Esophagus muscularis mucosa (tissue), 4 donors: Measurements from ENCODE around the gene ACTL8. TPM values are rescaled to one million over a fixed set of nuclear protein-coding genes. Genes with fewer than 3 reads are reported as not detected.

Experiments
- DNase-seq: peaks from one replicate; pipeline ENCODE4 v3.0.0-alpha.2; 2017; ENCODE audit errors: extremely low spot score
- H3K27ac ChIP-seq, 4 donors: fragments of 200-600 bp; sonication (generic); replicated peaks in 1 of 4; 1 replicate in 3 of 4; 2 replicates in 1 of 4; pipeline ENCODE4 v1.5.1; 2016 to 2019; ENCODE audit warnings: mild to moderate bottlenecking in 1 of 4
- H3K27me3 ChIP-seq, 4 donors: fragments of 200-600 bp; sonication (generic); one replicate each; pipeline versions ENCODE4 v1.5.1 to v1.6.0; 2016 to 2019
- H3K36me3 ChIP-seq, 4 donors: fragments of 200-600 bp; sonication (generic); one replicate each; pipeline ENCODE4 v1.5.1; 2016 to 2019
- H3K4me1 ChIP-seq, 4 donors: fragments of 200-600 bp; sonication (generic); one replicate each; pipeline ENCODE4 v1.5.1; 2016 to 2019
- H3K4me3 ChIP-seq, 4 donors: fragments of 200-600 bp; sonication (generic); 1 replicate in 2 of 4; 2 replicates in 2 of 4; pipeline ENCODE4 v1.5.1; 2016 to 2019; ENCODE audit warnings: mild to moderate bottlenecking in 4 of 4, moderate library complexity in 1 of 4
- H3K9me3 ChIP-seq, 4 donors: fragments of 200-600 bp; sonication (generic); 1 replicate in 3 of 4; 2 replicates in 1 of 4; pipeline ENCODE4 v1.5.1; 2016 to 2019
- EP300 ChIP-seq: sonication (generic); formaldehyde crosslinking; IDR thresholded peaks from one replicate; pipeline ENCODE4 v1.6.1; 2017; ENCODE audit warnings: antibody characterized with exemption
- POLR2A ChIP-seq: fragments of 450-650 bp; IDR thresholded peaks from one replicate; pipeline ENCODE4 v1.6.1; 2017; ENCODE audit warnings: antibody characterized with exemption, moderate library complexity, mild to moderate bottlenecking, low read depth
- POLR2AphosphoS5 ChIP-seq, 2 donors: sonication (generic); formaldehyde crosslinking; IDR thresholded peaks; one replicate each; pipeline ENCODE4 v1.6.1; 2017; ENCODE audit warnings: antibody characterized with exemption in 2 of 2
- WGBS: methylation state at CpG from one replicate; pipeline ENCODE4 v1.1.5; 2018; 5-methylcytosine and 5-hydroxymethylcytosine counted together
- intact Hi-C: fragments of 100-400 bp; cut with DNase I; formaldehyde crosslinking; loops from one replicate; pipeline ENCODE4 v1.15.1; 2023
- total RNA-seq, 4 donors: library from RNA; depleted of rRNA; stranded (reverse); fragments of >200 nt; gene quantifications; one replicate each; pipeline versions ENCODE4 v1.1.0 to v1.2.1, GENCODE V29; 2016
- TF ChIP-seq, protein P1 (sequence below), 3 experiments: fragments of 200-600 bp in 2 of 3; fragments of 450-650 bp in 1 of 3; sonication (generic) in 2 of 3; IDR thresholded peaks; one replicate each; pipeline ENCODE4 v1.5.1; 2017 to 2019; ENCODE audit warnings: antibody characterized with exemption in 3 of 3, mild to moderate bottlenecking in 2 of 3, moderate library complexity in 1 of 3

Gene ACTL8
- total RNA-seq, 4 donors from 2014 or later, result not detected

GRCh38 chr1:17757426-17757825 lies 2.3 kb downstream of the ACTL8 start:
- intact Hi-C loops, result no loop called here
- peaks cover 0 to 17% (median 0%) of the 10 kb centered on the region in 4 donors for H3K27me3 ChIP-seq
- H3K9me3 ChIP-seq, result peaks cover 0 to 70% (median 59%) of the 10 kb centered on the region in 4 donors
- H3K4me1 ChIP-seq, result no peaks in the 10 kb centered on the region
- no peak for DNase-seq
- H3K4me3 ChIP-seq, result no peak overlapping the region
- TF ChIP-seq POLR2A, result no peak
- TF ChIP-seq POLR2AphosphoS5 (IDR thresholded peaks at IDR 0.05), result no peak
- TF ChIP-seq, protein P1, sequence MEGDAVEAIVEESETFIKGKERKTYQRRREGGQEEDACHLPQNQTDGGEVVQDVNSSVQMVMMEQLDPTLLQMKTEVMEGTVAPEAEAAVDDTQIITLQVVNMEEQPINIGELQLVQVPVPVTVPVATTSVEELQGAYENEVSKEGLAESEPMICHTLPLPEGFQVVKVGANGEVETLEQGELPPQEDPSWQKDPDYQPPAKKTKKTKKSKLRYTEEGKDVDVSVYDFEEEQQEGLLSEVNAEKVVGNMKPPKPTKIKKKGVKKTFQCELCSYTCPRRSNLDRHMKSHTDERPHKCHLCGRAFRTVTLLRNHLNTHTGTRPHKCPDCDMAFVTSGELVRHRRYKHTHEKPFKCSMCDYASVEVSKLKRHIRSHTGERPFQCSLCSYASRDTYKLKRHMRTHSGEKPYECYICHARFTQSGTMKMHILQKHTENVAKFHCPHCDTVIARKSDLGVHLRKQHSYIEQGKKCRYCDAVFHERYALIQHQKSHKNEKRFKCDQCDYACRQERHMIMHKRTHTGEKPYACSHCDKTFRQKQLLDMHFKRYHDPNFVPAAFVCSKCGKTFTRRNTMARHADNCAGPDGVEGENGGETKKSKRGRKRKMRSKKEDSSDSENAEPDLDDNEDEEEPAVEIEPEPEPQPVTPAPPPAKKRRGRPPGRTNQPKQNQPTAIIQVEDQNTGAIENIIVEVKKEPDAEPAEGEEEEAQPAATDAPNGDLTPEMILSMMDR (IDR thresholded peaks at IDR 0.05), result no peak
- TF ChIP-seq EP300, result no peak
- H3K36me3 ChIP-seq, result no peaks in the 10 kb centered on the region
- H3K27ac ChIP-seq, result no peak overlapping the region
- 58% methylated on average over 4 of the region's 6 CpGs for WGBS

DNA sequence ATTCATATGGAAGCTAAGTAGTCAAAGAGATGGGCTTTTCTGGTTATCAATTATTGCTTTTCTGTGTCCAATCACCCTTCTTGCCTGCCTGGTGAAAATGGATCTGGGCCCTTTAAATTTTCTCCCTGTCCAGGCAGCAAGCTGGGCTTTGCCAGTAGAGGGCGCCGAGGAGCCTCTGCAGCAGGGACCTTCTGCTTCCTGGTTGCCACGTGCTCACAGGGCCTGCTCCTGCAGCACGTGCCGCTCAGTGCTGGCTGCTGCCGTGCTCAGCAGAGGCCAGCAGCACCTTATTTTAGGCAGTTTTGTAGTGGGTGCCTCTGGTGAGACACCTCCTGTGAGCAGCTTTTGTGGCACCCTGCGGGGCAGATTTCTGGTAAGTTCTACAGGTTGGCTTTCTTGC lies 4.0 kb downstream of the ACTL8 start:
- intact Hi-C loops, result no loop called here
- no peak for DNase-seq
- Histone ChIP-seq H3K27me3 (peaks cover 0 to 33% (median 0%) of the 10 kb centered on the region in 4 donors), H3K4me3 (no peak overlapping the region), H3K36me3 (no peaks in the 10 kb centered on the region), H3K4me1 (no peaks in the 10 kb centered on the region), H3K27ac (no peak overlapping the region), H3K9me3 (peaks cover 0 to 68% (median 57%) of the 10 kb centered on the region in 4 donors)
- TF ChIP-seq, protein P1 (IDR thresholded peaks at IDR 0.05), result no peak
- TF ChIP-seq POLR2A (no peak), EP300 (no peak), POLR2AphosphoS5 (IDR thresholded peaks at IDR 0.05) (no peak)
- no CpG with 5 or more reads among the region's 7 CpGs for WGBS

DNA sequence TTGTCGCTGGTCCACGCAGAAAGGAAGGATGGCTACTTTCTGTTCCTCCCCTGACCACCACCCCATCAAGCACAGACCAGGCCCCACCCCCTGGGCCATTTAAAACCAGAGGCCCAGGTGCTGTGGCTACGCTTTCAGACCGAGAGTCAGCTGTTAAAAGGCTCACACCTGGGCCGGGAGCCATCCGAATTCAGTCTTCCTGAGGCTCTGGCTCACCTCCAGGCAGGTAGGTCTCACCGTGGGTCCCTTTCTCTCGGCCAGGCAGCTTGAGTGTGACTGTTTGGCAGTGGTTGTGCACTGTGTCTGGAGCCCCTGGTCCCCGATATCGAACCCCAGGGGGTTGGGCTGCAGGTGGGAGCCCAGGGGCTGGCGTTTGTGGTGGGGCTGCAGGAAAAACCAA lies 7.2 kb downstream of the ACTL8 start:
- H3K36me3 ChIP-seq, result no peaks in the 10 kb centered on the region
- no peak overlapping the region for H3K27ac ChIP-seq
- DNase-seq, result no peak
- intact Hi-C loops, result no loop called here
- H3K9me3 ChIP-seq, result peaks cover 0 to 37% (median 30%) of the 10 kb centered on the region in 4 donors
- 82% methylated on average over 11 of the region's 11 CpGs for WGBS
- H3K27me3 ChIP-seq, result peaks cover 0 to 53% (median 0%) of the 10 kb centered on the region in 4 donors
- H3K4me3 ChIP-seq, result no peak overlapping the region
- TF ChIP-seq, protein P1 (IDR thresholded peaks at IDR 0.05), result no peak
- TF ChIP-seq EP300, result no peak
- TF ChIP-seq POLR2AphosphoS5 (IDR thresholded peaks at IDR 0.05), result no peak
- no peak for TF ChIP-seq POLR2A
- H3K4me1 ChIP-seq, result peaks cover 0 to 10% (median 5%) of the 10 kb centered on the region in 4 donors

GRCh38 chr1:17763417-17763816 lies 8.3 kb downstream of the ACTL8 start:
- WGBS, result 70% methylated on average over 8 of the region's 8 CpGs
- no peak for TF ChIP-seq POLR2A
- TF ChIP-seq, protein P1 (IDR thresholded peaks at IDR 0.05), result no peak
- TF ChIP-seq POLR2AphosphoS5 (IDR thresholded peaks at IDR 0.05), result no peak
- TF ChIP-seq EP300, result no peak
- DNase-seq, result no peak

GRCh38 chr1:17763995-17764394 lies 8.9 kb downstream of the ACTL8 start:
- Histone ChIP-seq H3K4me1 (peaks cover 0 to 10% (median 5%) of the 10 kb centered on the region in 4 donors), H3K27ac (no peak overlapping the region), H3K4me3 (no peak overlapping the region), H3K36me3 (no peaks in the 10 kb centered on the region), H3K9me3 (peaks cover 0 to 20% (median 17%) of the 10 kb centered on the region in 4 donors), H3K27me3 (peaks cover 0 to 53% (median 0%) of the 10 kb centered on the region in 4 donors)
- WGBS, result 89% methylated on average over 4 of the region's 5 CpGs
- DNase-seq, result no peak
- intact Hi-C loops, result no loop called here
- TF ChIP-seq POLR2AphosphoS5 (IDR thresholded peaks at IDR 0.05) (no peak), POLR2A (no peak), EP300 (no peak)
- TF ChIP-seq, protein P1 (IDR thresholded peaks at IDR 0.05), result no peak

More at GRCh38 chr1:17763417-17763816, 8.3 kb downstream of the ACTL8 start:
- Histone ChIP-seq H3K4me1 (peaks cover 0 to 10% (median 5%) of the 10 kb centered on the region in 4 donors), H3K36me3 (no peaks in the 10 kb centered on the region), H3K27me3 (peaks cover 0 to 53% (median 0%) of the 10 kb centered on the region in 4 donors), H3K4me3 (no peak overlapping the region), H3K9me3 (peaks cover 0 to 26% (median 22%) of the 10 kb centered on the region in 4 donors), H3K27ac (no peak overlapping the region)
- intact Hi-C loops, result no loop called here
